GM12801 (cell line): Measurements from ENCODE around the gene RND2.

Experiments used
- CTCF ChIP-seq: IDR thresholded peaks from one replicate; pipeline ENCODE4 v1.5.1; 2011; ENCODE audit warnings: control low read depth; ENCODE audit not compliant: insufficient read length; ENCODE audit errors: extremely low read depth

Gene RND2

GRCh38 chr17:43039646-43040045 is 14.6 kb downstream of the RND2 start:
- no peak for TF ChIP-seq CTCF

- TF ChIP-seq CTCF, result no peak
Observed at GRCh38 chr17:43040655-43041054, 15.6 kb downstream of the RND2 start.

GRCh38 chr17:43042025-43042628 is 17.1 kb downstream of the RND2 start:
- no peak for TF ChIP-seq CTCF

GRCh38 chr17:43043307-43043706 is 18.3 kb downstream of the RND2 start:
- no peak for TF ChIP-seq CTCF

- TF ChIP-seq CTCF, result no peak
Observed at GRCh38 chr17:43044024-43044423, 19.0 kb downstream of the RND2 start.

- no peak for TF ChIP-seq CTCF
Observed at GRCh38 chr17:43051969-43052368, 26.9 kb downstream of the RND2 start.

GRCh38 chr17:43056051-43056450 is 31.0 kb downstream of the RND2 start:
- no peak for TF ChIP-seq CTCF
